Measurements from ENCODE around the gene ARHGDIB.

ARHGDIB gene

DNA sequence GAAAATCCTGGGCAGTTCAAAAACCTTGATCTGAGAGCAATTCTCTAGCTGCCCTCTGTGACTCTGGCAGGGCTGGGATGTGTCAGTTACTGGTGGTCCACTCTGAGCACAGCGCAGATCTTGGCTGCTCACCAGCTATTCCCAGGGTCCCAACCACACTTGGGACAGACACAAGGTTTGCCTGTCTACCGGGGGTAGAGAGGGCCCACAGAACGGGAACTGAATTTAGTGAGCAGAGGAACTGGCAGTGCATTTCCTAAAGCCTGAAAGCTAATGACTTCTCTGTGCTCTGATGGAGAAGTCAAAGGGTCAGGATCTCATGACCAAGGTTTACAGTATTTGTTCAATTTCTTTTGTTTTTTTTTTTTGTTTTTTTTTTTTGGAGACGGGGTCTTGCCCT is 14.1 kb upstream of the ARHGDIB start:
- no peak overlapping the region for H3K4me3 Mint-ChIP-seq
- DNase-seq (no peak), ATAC-seq (replicated peaks) (no peak)
- peaks cover 0 to 6% of the 10 kb centered on the region in 2 donors for H3K27me3 Mint-ChIP-seq
- peaks cover 7 to 37% of the 10 kb centered on the region in 2 donors for H3K4me1 Mint-ChIP-seq (ENCODE audit: low read depth in 2 of 2)
- no peak overlapping the region for H3K27ac Mint-ChIP-seq
- no peaks in the 10 kb centered on the region for H3K36me3 Mint-ChIP-seq (ENCODE audit: insufficient read depth)
- no peaks in the 10 kb centered on the region for H3K9me3 Mint-ChIP-seq

DNA sequence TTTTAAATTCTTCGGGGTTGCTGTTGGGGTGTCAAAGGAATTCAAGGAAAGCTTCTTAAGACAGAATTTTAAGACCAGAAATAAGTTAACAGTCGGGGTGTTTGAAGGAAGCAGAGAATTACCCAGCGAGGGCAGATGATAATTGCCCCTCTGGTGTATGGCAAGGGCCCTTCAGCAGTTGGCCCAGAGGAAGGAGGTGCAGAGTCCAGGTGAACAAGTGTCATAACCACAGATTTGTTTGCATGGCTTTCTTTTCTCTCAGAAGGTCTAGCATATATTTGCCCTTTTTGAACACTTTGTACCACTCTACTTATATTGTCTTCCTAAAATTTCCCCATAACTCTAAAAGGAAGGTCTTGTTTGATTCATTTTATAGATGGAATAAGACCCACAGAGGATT is 13.2 kb upstream of the ARHGDIB start:
- Mint-ChIP-seq H3K4me3 (no peak overlapping the region), H3K27ac (no peak overlapping the region), H3K4me1 (ENCODE audit: low read depth in 2 of 2) (peaks cover 3 to 31% of the 10 kb centered on the region in 2 donors), H3K9me3 (no peaks in the 10 kb centered on the region), H3K36me3 (ENCODE audit: insufficient read depth) (no peaks in the 10 kb centered on the region), H3K27me3 (peaks cover 0 to 6% of the 10 kb centered on the region in 2 donors)
- no peak for DNase-seq
- no peak for ATAC-seq (replicated peaks)

DNA sequence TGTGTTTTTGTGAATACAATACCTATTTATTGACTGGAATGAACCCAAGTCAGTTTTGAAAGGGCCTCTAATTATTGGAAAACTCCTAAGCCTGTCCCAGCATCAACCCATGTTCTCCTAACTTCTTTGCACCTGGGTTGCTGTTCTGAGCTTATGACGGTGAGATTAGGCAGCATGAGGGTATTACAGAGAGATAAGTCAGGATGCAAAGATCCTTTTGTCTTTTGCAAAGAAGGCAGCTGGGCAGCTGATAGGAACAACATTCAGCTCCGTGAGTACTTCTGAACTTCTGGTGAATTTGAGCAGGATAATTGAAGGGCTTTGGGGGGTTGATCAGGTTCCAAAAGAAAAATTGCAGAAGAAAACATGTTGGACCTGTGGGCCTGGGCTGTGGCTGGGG is 11.4 kb upstream of the ARHGDIB start, which contains the start of gene PDE6H:
Gene PDE6H (plus strand): TSS at position 227 of the 400 bp plus-strand sequence. CDS start 4,971 bp downstream, outside the sequence.
- H3K36me3 Mint-ChIP-seq (ENCODE audit: insufficient read depth), result no peaks in the 10 kb centered on the region
- DNase-seq, result no peak
- H3K27ac Mint-ChIP-seq, result no peak within 1 kb of the TSS
- no peaks in the 10 kb centered on the region for H3K9me3 Mint-ChIP-seq
- peaks cover 0 to 6% of the 10 kb centered on the region in 2 donors for H3K27me3 Mint-ChIP-seq
- peaks cover 2 to 17% of the 10 kb centered on the region in 2 donors for H3K4me1 Mint-ChIP-seq (ENCODE audit: low read depth in 2 of 2)
- no peak for ATAC-seq (replicated peaks)
- no peak within 1 kb of the TSS for H3K4me3 Mint-ChIP-seq

DNA sequence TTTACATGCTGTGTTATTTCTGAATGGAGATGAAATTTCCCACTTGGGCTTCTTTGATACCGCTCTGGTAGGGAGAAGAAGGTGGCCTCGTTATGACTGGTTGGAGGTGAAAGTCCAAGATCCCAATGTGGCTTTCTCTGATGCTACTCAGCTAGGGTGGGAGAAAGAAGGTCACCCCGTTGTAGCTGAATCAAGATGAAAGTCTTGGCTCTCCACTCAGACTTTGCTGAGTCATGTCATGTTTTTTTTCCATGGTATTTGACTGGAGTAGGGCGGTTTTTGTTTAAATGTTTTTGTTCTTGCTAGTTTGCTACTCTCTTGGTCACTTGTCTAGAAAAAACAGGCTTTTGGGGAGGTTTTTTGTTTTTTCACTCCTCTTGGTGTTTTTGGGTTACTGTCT is 9.1 kb upstream of the ARHGDIB start:
- no peak for ATAC-seq (replicated peaks)
- Mint-ChIP-seq H3K4me3 (no peak overlapping the region), H3K27ac (no peak overlapping the region), H3K27me3 (peaks cover 0 to 6% of the 10 kb centered on the region in 2 donors), H3K9me3 (no peaks in the 10 kb centered on the region), H3K36me3 (ENCODE audit: insufficient read depth) (no peaks in the 10 kb centered on the region), H3K4me1 (ENCODE audit: low read depth in 2 of 2) (peaks cover 5 to 21% of the 10 kb centered on the region in 2 donors)
- DNase-seq, result no peak

DNA sequence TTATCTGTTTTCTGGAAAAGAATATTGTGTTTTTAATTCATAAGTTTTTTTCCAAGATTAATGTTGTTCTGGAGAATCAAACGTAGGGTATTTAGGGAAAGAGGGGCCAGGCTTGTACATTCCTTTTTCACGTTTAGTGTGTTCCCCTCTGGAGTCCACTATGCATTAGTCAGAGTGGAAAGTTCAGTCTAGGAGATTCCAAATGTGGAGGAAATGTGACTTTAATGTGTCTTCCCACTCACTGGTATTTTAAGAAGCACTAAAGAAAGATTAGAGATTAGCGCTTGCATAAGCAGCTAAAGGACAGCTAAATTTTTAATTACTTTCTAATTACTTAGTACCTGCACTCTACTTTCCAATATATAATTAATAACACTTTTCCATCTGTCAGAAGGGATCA is 7.1 kb upstream of the ARHGDIB start:
- Mint-ChIP-seq H3K27ac (no peak overlapping the region), H3K9me3 (peaks cover 0 to 1% of the 10 kb centered on the region in 2 donors), H3K27me3 (no peaks in the 10 kb centered on the region), H3K36me3 (ENCODE audit: insufficient read depth) (no peaks in the 10 kb centered on the region), H3K4me1 (ENCODE audit: low read depth in 2 of 2) (peaks cover 14 to 29% of the 10 kb centered on the region in 2 donors), H3K4me3 (no peak overlapping the region)
- ATAC-seq (replicated peaks), result no peak
- DNase-seq, result no peak

DNA sequence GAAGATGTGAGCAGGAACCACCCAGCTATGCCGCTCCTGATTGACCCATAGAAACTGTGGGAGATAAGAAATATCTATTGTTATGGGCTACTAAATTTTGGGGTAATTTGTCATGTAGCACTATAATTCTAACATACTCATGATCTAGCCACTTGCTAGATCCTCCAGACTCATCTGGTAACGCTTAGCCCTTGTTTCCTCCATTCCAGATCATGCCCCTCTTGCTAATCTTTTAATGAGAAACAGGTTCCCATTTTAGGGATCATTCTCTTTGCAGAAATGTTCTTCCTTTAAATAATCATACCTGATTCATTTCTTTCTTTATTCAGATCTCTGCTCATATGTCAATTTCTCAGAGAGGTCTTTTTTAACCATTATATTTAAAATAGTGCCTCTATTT is 3.8 kb upstream of the ARHGDIB start:
- Mint-ChIP-seq H3K36me3 (ENCODE audit: insufficient read depth) (peaks cover 19% of the 10 kb centered on the region), H3K27ac (peak overlapping the region in 1 of 2 donors; percentile 99), H3K4me1 (ENCODE audit: low read depth in 2 of 2) (peaks cover 24 to 47% of the 10 kb centered on the region in 2 donors), H3K4me3 (no peak overlapping the region), H3K9me3 (peaks cover 0 to 1% of the 10 kb centered on the region in 2 donors), H3K27me3 (no peaks in the 10 kb centered on the region)
- no peak for ATAC-seq (replicated peaks)
- no peak for DNase-seq

DNA sequence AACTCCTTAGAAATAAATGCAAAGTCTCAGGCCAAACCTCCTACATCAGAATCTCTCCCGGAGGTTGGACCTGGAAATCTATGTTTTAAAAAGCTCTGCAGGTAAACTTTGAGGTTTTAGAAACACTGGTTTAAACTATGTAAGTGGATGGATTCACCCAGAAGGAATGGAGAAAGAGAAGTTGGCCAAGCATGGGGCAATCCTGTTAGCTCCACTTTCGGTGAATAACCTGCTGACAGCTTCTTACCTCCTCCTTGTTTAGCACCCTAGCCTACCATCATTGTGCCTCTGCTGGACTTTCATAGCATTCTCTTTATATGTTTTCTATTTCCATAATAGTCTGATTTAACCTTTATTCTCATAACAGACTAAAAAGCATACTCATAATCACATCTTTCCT is 3.0 kb upstream of the ARHGDIB start:
- Mint-ChIP-seq H3K4me1 (ENCODE audit: low read depth in 2 of 2) (peaks cover 31 to 52% of the 10 kb centered on the region in 2 donors), H3K36me3 (ENCODE audit: insufficient read depth) (peaks cover 27% of the 10 kb centered on the region), H3K27me3 (no peaks in the 10 kb centered on the region), H3K9me3 (peaks cover 0 to 1% of the 10 kb centered on the region in 2 donors), H3K4me3 (no peak overlapping the region), H3K27ac (peak overlapping the region; percentile 98 to 99)
- ATAC-seq (replicated peaks) (no peak), DNase-seq (no peak)

DNA sequence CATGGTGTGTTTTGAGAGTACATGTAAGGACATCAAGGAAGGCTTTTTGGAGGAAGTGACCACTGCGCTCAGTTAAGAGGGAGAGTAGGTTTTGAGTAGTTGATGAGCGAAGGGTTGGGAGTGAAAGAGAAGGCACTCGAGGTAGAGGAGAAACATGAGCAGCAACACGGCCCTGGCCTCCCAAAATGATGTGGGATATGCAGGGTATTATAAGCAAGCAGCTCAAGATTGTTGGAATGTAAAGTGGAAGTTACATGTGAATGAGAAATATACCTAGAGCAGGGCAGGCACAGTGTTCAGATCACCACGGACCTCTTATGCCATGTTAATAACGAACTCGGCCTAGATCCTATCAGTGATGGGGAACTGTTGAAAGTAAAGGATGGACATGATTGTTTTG is 2.1 kb upstream of the ARHGDIB start:
- Mint-ChIP-seq H3K4me1 (ENCODE audit: low read depth in 2 of 2) (peaks cover 36 to 61% of the 10 kb centered on the region in 2 donors), H3K9me3 (peaks cover 0 to 1% of the 10 kb centered on the region in 2 donors), H3K36me3 (ENCODE audit: insufficient read depth) (peaks cover 36% of the 10 kb centered on the region), H3K27me3 (no peaks in the 10 kb centered on the region), H3K27ac (peak overlapping the region; percentile 98 to 99), H3K4me3 (no peak overlapping the region)
- DNase-seq, result no peak
- no peak for ATAC-seq (replicated peaks)

DNA sequence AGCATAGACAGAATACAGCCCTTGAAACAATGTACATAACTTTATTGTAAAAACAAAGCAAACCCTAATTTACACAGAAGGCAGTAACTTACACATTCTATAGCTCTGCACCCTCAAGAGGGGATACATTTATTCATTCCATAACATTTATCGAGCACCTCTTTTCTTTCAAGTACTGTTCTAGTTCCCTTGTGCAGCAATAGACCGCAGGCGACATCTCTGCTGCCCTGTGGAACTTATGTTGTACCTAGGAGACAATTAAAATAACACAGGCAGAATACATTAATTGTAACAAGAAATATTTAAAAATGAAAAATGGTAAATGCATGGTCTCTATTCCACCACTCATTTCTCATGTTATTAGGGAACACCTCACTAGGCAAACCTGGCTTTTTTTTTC is 1.4 kb upstream of the ARHGDIB start:
- DNase-seq (no peak), ATAC-seq (replicated peaks) (no peak)
- H3K27ac Mint-ChIP-seq, result peak overlapping the region; percentile 98 to 99
- peaks cover 0 to 1% of the 10 kb centered on the region in 2 donors for H3K9me3 Mint-ChIP-seq
- peak overlapping the region; percentile 98 to 99 for H3K4me3 Mint-ChIP-seq
- H3K27me3 Mint-ChIP-seq, result no peaks in the 10 kb centered on the region
- peaks cover 42 to 67% of the 10 kb centered on the region in 2 donors for H3K4me1 Mint-ChIP-seq (ENCODE audit: low read depth in 2 of 2)
- peaks cover 43% of the 10 kb centered on the region for H3K36me3 Mint-ChIP-seq (ENCODE audit: insufficient read depth)

DNA sequence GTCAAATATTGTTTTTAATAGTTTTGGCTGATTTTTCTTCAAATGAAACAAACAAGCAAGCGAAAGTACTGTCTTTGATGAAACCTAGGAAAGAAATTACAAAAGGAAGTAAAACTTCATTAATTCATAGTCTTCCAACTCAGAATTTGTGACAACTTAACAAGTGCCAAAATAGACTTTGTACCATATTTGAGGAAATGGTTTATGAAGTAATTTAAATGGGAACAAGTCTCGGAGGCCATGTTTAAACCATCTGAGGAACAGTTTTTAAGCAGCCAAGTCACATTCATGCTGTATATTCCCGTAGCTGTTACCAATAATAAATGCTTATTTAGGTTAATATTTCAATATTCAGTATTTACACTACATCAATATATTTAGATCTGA is 745 bp upstream of the ARHGDIB start:
- Mint-ChIP-seq H3K9me3 (peaks cover 0 to 1% of the 10 kb centered on the region in 2 donors), H3K4me1 (ENCODE audit: low read depth in 2 of 2) (peaks cover 45 to 74% of the 10 kb centered on the region in 2 donors), H3K4me3 (peak overlapping the region; percentile 98 to 99), H3K27me3 (no peaks in the 10 kb centered on the region), H3K36me3 (ENCODE audit: insufficient read depth) (peaks cover 49% of the 10 kb centered on the region), H3K27ac (peak overlapping the region; percentile 98 to 99)
- ATAC-seq (replicated peaks) (no peak), DNase-seq (no peak)

DNA sequence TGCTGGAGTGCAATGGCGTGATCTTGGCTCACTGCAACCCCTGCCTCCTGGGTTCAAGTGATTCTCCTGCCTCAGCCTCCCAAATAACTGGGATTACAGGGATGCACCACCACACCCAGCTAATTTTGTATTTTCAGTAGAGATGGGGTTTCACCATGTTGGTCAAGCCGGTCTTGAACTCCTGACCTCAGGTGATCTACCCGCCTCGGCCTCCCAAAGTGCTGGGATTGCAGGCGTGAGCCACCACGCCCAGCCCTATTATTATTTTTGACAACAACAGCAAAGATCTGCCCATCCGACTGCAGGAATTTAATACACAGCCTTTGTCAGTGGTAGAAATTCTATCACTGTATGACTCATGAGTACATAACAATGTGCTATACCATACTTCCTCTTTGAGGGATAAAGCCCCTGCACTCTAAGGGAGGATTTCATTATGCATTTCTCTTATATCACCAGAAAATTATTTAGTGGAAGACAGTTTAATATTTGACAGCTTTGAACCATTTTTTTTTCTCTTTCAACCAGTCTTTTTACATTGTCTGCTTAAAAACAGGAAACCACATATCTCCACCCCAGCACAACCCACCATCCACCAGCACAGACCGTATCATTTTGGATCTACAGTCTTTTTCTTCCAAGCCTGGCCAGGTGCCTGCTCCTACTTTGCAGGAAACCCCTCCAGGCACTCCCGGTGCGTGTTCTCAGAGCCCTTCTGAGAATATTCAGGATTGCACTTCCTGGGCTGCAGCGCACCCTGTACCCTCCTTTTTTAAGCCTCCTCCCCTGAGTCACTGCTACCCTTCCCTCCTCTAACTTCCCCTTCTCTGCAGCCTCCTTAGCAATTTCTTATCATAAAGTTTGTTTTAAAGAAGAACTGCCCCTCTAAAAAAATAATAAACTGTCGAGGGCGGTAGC is 594 bp downstream of the ARHGDIB start:
- Mint-ChIP-seq H3K36me3 (ENCODE audit: insufficient read depth) (peaks cover 60% of the 10 kb centered on the region), H3K4me1 (ENCODE audit: low read depth in 2 of 2) (peaks cover 55 to 87% of the 10 kb centered on the region in 2 donors), H3K27ac (peak overlapping the region; percentile 98 to 99), H3K27me3 (no peaks in the 10 kb centered on the region), H3K4me3 (peak overlapping the region; percentile 98 to 99), H3K9me3 (peaks cover 0 to 1% of the 10 kb centered on the region in 2 donors)
- DNase-seq, result peak in 2 of 3 experiments; percentile 37 to 45
- peak; percentile 43 for ATAC-seq (replicated peaks)

DNA sequence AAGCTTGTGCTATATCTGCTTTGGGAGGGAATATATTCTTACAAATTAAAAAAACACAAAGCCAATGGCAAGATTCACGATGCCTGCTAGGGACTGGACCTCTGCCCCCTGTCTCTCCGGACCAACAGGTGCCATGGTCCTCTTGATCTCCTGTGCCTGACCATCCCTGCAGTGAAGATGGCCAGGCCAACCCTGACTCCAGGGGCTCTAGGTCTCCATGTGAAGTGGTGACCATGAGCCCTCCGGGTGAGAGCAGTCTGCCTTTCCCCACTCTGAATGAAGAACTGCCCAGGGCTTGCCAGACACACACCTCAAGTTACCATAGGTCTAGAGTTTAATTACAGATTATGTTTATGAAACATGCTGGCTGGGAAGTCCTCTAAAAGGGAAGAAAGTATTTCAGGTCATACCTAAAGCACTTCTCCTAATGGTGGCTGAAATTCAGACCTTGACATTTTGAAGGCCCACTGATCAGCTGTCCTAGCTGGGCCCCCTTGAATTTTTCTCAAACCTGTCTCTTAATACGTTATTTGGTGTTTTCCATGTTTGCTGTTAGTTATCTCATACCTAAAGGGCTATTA is 1.4 kb downstream of the ARHGDIB start:
- Mint-ChIP-seq H3K4me3 (peak overlapping the region; percentile 98 to 99), H3K27ac (peak overlapping the region; percentile 98 to 99), H3K36me3 (ENCODE audit: insufficient read depth) (peaks cover 60% of the 10 kb centered on the region), H3K27me3 (no peaks in the 10 kb centered on the region), H3K9me3 (peaks cover 0 to 1% of the 10 kb centered on the region in 2 donors), H3K4me1 (ENCODE audit: low read depth in 2 of 2) (peaks cover 54 to 85% of the 10 kb centered on the region in 2 donors)
- ATAC-seq (replicated peaks) (no peak), DNase-seq (no peak)

DNA sequence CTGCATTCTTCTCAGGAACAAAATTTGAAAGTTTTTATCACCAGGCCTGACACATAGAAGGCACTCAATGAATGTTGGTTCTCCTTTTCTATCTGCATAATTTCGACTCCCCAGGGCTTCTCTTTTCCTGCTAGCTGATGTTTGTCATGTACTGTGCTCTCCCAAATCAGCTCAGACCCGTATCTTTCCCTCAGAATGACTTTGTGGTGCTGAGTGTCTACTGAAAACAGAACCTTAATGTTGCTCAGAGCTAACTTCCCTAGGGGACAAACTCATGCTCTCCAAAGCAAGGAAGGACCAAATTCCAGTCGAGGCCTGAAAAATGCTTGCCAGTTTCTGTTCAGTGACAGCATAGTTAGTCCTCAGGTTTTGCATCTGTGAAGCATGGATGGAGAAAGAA is 1.9 kb downstream of the ARHGDIB start:
- ATAC-seq (replicated peaks) (no peak), DNase-seq (no peak)
- H3K4me3 Mint-ChIP-seq, result peak overlapping the region; percentile 98 to 99
- peak overlapping the region; percentile 98 to 99 for H3K27ac Mint-ChIP-seq
- H3K9me3 Mint-ChIP-seq, result peaks cover 0 to 1% of the 10 kb centered on the region in 2 donors
- H3K4me1 Mint-ChIP-seq (ENCODE audit: low read depth in 2 of 2), result peaks cover 55 to 82% of the 10 kb centered on the region in 2 donors
- no peaks in the 10 kb centered on the region for H3K27me3 Mint-ChIP-seq
- peaks cover 61% of the 10 kb centered on the region for H3K36me3 Mint-ChIP-seq (ENCODE audit: insufficient read depth)

DNA sequence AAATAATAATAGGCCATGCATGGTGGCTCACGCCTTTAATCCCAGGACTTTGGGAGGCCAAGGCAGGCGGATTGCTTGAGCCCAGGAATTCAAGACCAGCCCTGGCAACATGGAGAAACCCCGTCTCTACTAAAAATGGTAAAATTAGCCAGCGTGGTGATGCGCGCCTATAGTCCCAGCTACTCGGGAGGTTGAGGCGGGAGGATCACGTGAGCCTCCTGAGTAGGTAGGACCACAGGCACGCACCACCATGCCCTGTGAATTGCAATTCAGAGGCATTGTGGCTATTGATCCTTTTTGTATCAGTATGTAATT is 2.3 kb downstream of the ARHGDIB start:
- DNase-seq, result no peak
- Mint-ChIP-seq H3K4me3 (peak overlapping the region; percentile 98 to 99), H3K27ac (peak overlapping the region; percentile 98 to 99), H3K27me3 (no peaks in the 10 kb centered on the region), H3K4me1 (ENCODE audit: low read depth in 2 of 2) (peaks cover 59 to 82% of the 10 kb centered on the region in 2 donors), H3K9me3 (peaks cover 0 to 1% of the 10 kb centered on the region in 2 donors), H3K36me3 (ENCODE audit: insufficient read depth) (peaks cover 64% of the 10 kb centered on the region)
- ATAC-seq (replicated peaks), result no peak

All from effector memory CD8-positive, alpha-beta T cell (primary cell).